GM20000 (cell line): Measurements from ENCODE around the gene ST7.

Source experiments
- DNase-seq: peaks from one replicate; pipeline ENCODE4 v3.0.0; 2012; ENCODE audit warnings: low spot score
- TF ChIP-seq, protein P1 (sequence below): IDR thresholded peaks from 2 replicates; pipeline ENCODE4 v1.5.1; 2012; ENCODE audit warnings: mild to moderate bottlenecking, control low read depth; ENCODE audit errors: extremely low read depth, missing control alignments

Gene ST7

GRCh38 chr7:116997972-116998371 is 44.7 kb downstream of the ST7 start:
- TF ChIP-seq, protein P1, sequence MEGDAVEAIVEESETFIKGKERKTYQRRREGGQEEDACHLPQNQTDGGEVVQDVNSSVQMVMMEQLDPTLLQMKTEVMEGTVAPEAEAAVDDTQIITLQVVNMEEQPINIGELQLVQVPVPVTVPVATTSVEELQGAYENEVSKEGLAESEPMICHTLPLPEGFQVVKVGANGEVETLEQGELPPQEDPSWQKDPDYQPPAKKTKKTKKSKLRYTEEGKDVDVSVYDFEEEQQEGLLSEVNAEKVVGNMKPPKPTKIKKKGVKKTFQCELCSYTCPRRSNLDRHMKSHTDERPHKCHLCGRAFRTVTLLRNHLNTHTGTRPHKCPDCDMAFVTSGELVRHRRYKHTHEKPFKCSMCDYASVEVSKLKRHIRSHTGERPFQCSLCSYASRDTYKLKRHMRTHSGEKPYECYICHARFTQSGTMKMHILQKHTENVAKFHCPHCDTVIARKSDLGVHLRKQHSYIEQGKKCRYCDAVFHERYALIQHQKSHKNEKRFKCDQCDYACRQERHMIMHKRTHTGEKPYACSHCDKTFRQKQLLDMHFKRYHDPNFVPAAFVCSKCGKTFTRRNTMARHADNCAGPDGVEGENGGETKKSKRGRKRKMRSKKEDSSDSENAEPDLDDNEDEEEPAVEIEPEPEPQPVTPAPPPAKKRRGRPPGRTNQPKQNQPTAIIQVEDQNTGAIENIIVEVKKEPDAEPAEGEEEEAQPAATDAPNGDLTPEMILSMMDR: no peak
- DNase-seq: no peak

DNA sequence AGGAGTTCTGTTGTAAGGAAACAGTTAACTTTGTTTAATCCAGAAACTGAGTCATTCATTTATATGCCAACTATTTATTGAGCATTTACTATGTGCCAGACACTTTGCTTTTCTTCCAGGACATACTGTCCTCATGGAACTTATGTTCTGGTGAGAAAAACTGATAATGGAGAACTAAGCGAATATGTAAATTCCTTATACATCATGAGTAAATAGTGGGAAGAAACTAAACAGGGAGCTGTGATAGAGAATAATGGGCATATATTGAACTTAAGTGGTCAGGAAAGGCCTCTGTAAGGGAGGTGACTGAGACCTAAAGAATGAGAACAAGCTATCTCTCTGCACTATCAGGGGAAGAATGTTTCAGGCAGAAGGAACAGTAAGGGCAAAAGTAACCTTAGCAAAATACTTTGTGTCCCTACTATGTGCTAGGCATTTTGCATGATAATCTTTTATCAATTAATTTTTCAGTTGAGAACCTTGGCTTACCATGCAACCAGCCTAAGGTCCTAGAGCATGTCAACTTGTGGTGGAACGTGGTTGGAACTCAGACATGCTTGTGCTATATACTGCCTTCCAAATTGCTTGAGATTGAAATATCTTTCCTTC is 45.4 kb downstream of the ST7 start:
- TF ChIP-seq, protein P1: no peak
- no peak for DNase-seq

- TF ChIP-seq, protein P1: no peak
- DNase-seq: no peak
These were observed 46.0 kb downstream of the ST7 start for GRCh38 chr7:116999311-116999710.

DNA sequence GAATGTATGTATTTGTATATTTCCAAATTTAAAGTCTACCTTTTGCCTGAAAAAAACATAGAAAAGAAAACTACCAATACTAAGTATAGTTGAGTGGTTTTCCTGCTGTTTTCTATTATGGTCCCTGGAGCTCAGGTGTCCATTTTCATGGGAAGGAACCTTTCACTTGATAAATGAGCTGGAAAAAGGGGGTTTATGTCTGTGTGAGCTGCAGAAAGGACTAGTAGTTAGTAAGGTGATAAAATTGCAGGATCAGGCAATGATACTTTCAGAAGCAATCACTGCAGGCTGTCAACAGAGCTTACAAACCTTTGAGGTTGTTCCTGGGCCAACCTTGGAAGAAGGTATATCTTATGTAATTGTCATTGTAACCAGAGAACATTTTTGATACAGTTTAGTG is 48.0 kb downstream of the ST7 start:
- TF ChIP-seq, protein P1: no peak
- DNase-seq: no peak

GRCh38 chr7:117004899-117005298 is 51.6 kb downstream of the ST7 start:
- TF ChIP-seq, protein P1: no peak
- no peak for DNase-seq

DNA sequence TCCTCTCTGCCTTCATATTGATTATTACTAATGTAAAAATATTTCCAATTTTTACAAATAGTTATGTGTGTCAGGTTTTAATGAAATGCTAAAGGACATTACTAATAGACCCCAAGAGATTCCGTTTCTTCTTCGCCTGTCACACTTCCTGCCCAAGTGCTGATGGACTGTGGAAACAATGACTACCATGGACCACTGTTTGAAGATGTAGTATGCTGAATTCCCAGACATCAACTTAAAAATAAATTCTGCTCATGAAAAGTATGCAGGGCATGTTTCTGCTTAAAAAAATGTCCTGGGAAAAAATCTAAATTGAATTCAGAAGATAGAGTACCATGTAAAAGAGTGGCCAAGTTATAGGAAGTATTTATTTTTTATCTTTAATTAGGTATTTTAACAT is 52.1 kb downstream of the ST7 start:
- TF ChIP-seq, protein P1: no peak
- DNase-seq: no peak

DNA sequence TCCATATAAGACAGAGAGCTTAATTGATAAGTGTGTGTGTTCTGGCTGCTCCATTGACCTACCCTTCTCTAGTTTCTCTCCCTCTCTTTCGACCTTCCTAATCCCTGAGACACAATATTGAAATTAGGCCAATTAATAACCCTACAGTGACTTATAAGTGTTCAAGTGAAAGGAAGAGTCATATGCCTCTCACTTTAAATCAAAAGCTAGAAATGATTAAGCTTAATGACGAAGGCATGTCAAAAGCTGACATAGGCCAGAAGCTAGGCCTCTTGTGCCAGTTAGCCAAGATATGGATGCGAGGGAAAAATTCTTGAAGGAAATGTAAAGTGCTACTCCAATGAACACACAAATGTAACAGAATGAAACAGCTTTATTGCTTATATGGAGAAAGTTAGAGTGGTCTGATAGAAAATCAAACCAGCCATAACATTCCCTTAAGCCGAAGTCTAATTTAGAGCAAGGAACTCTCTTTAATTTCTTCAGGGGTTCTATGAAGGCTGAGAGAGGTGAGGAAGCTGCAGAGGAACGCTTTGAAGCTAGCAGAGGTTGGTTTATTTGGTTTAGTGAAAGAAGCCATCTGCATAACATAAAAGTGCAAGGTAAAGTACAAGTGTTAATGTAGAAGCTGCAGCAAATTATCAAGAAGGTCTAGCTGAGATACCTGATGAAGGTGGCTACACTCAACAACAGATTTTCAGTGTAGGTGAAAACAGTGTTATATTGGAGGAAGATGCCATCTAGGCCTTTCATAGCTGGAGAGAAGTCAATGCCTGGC is 53.8 kb downstream of the ST7 start:
- DNase-seq: no peak
- TF ChIP-seq, protein P1: no peak
